Stomach (tissue), 9 donors: ENCODE measurements around the gene ANO7. TPM values are rescaled to one million over a fixed set of nuclear protein-coding genes. Genes with fewer than 3 reads are reported as not detected.

ENCODE experiments used
- DNase-seq, 2 donors: peaks; one replicate each; pipeline versions ENCODE4 v3.0.0 to v3.0.0-alpha.2; 2013 to 2019
- H3K27ac ChIP-seq, 5 donors: fragments of 200-600 bp in 4 of 5; sonication (generic) in 4 of 5; one replicate each; pipeline ENCODE4 v1.5.1; 2013 to 2019; ENCODE audit warnings: mild to moderate bottlenecking in 1 of 5, moderate library complexity in 1 of 5
- H3K27me3 ChIP-seq, 3 donors: fragments of 200-600 bp; sonication (generic); one replicate each; pipeline ENCODE4 v1.5.1; 2017 to 2019; ENCODE audit warnings: mixed run types in 1 of 3
- H3K36me3 ChIP-seq, 4 donors: fragments of 200-600 bp; sonication (generic); 1 replicate in 3 of 4; 2 replicates in 1 of 4; pipeline ENCODE4 v1.5.1; 2016 to 2019
- H3K4me1 ChIP-seq, 4 donors: fragments of 200-600 bp; sonication (generic); one replicate each; pipeline ENCODE4 v1.5.1; 2016 to 2019
- H3K4me3 ChIP-seq, 4 donors: fragments of 200-600 bp; sonication (generic) in 3 of 4; one replicate each; pipeline ENCODE4 v1.5.1; 2016 to 2019; ENCODE audit warnings: mild to moderate bottlenecking in 1 of 4
- H3K9me3 ChIP-seq, 4 donors: fragments of 200-600 bp; sonication (generic); one replicate each; pipeline ENCODE4 v1.5.1; 2016 to 2019
- EP300 ChIP-seq: sonication (generic); formaldehyde crosslinking; IDR thresholded peaks from one replicate; pipeline ENCODE4 v1.6.1; 2017; ENCODE audit warnings: antibody characterized with exemption
- POLR2A ChIP-seq, 4 donors: fragments of 450-650 bp; IDR thresholded peaks; one replicate each; pipeline ENCODE4 v1.6.1; 2016; ENCODE audit warnings: antibody characterized with exemption in 4 of 4, control low read depth in 2 of 4, mild to moderate bottlenecking in 1 of 4, moderate library complexity in 1 of 4
- POLR2AphosphoS5 ChIP-seq, 3 donors: sonication (generic); formaldehyde crosslinking; IDR thresholded peaks; one replicate each; pipeline ENCODE4 v1.6.1; 2016; ENCODE audit warnings: antibody characterized with exemption in 3 of 3
- WGBS, 5 donors: extraction: QIAGEN DNeasy Blood & Tissue Kit in 3 of 5; methylation state at CpG; one replicate each; pipeline versions ENCODE4 v1.1.5 to v1.1.7; 2013 to 2018; 5-methylcytosine and 5-hydroxymethylcytosine counted together
- intact Hi-C: fragments of 100-400 bp; cut with DNase I; formaldehyde crosslinking; loops from one replicate; pipeline ENCODE4 v1.15.1; 2023; ENCODE audit warnings: low total_unique reads
- polyA plus RNA-seq, 3 donors: library from polyadenylated mRNA; stranded (reverse); fragments of 200-250 nt; gene quantifications; one replicate each; pipeline ENCODE4 v1.2.3, GENCODE V29; 2013
- total RNA-seq, 5 donors: library from RNA; depleted of rRNA; stranded (reverse); fragments of >200 nt; gene quantifications; one replicate each; pipeline versions ENCODE4 v1.1.0 to v1.2.3, GENCODE V29; 2014 to 2016
- TF ChIP-seq, protein P1 (sequence below), 7 experiments: fragments of 450-650 bp in 4 of 7; fragments of 200-600 bp in 3 of 7; sonication (generic) in 3 of 7; IDR thresholded peaks; one replicate each; pipeline ENCODE4 v1.5.1; 2016 to 2019; ENCODE audit warnings: antibody characterized with exemption in 7 of 7, control low read depth in 2 of 7, mild to moderate bottlenecking in 1 of 7
- donor health status: healthy with polysubstance abuse.
- donor health status: Bipolar disorder and iron deficiency.
- donor health status: healthy.

ANO7 gene
- total and polyA plus RNA-seq, 8 donors, result 0.48 to 138 (median 5.6) TPM

DNA sequence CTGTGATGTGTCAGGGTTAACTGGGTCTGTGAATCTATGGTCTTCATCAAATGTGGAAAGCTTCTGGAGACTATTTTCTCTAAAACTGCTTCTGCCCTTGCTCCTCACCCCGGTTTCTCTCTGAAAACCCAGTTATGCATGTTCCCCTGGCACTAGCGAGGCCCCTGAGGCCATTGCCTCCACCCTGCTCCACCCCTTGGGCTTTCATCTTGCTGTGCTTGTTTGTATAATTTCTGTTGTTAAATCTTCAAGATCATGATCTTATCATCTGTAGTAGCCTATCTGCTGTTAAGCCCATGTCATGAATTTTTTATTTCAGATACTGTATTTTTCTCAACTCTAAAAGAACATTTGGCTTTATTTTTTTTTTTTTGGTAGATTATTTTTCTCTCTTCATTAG is 14.9 kb upstream of the ANO7 start:
- Histone ChIP-seq H3K4me3 (no peak overlapping the region), H3K4me1 (no peaks in the 10 kb centered on the region), H3K9me3 (peaks cover 0 to 12% (median 7%) of the 10 kb centered on the region in 4 donors), H3K36me3 (peaks cover 23 to 97% (median 89%) of the 10 kb centered on the region in 4 donors), H3K27ac (no peak overlapping the region), H3K27me3 (no peaks in the 10 kb centered on the region)
- WGBS, 5 donors, result 88 to 93% (median 91%) methylated on average over 2 of the region's 2 CpGs
- no peak for DNase-seq
- intact Hi-C loops, result no loop called here
- TF ChIP-seq POLR2AphosphoS5 (IDR thresholded peaks at IDR 0.05) (no peak), EP300 (no peak), POLR2A (IDR thresholded peaks at IDR 0.05) (no peak)
- TF ChIP-seq, protein P1, sequence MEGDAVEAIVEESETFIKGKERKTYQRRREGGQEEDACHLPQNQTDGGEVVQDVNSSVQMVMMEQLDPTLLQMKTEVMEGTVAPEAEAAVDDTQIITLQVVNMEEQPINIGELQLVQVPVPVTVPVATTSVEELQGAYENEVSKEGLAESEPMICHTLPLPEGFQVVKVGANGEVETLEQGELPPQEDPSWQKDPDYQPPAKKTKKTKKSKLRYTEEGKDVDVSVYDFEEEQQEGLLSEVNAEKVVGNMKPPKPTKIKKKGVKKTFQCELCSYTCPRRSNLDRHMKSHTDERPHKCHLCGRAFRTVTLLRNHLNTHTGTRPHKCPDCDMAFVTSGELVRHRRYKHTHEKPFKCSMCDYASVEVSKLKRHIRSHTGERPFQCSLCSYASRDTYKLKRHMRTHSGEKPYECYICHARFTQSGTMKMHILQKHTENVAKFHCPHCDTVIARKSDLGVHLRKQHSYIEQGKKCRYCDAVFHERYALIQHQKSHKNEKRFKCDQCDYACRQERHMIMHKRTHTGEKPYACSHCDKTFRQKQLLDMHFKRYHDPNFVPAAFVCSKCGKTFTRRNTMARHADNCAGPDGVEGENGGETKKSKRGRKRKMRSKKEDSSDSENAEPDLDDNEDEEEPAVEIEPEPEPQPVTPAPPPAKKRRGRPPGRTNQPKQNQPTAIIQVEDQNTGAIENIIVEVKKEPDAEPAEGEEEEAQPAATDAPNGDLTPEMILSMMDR (IDR thresholded peaks at IDR 0.05), result no peak

DNA sequence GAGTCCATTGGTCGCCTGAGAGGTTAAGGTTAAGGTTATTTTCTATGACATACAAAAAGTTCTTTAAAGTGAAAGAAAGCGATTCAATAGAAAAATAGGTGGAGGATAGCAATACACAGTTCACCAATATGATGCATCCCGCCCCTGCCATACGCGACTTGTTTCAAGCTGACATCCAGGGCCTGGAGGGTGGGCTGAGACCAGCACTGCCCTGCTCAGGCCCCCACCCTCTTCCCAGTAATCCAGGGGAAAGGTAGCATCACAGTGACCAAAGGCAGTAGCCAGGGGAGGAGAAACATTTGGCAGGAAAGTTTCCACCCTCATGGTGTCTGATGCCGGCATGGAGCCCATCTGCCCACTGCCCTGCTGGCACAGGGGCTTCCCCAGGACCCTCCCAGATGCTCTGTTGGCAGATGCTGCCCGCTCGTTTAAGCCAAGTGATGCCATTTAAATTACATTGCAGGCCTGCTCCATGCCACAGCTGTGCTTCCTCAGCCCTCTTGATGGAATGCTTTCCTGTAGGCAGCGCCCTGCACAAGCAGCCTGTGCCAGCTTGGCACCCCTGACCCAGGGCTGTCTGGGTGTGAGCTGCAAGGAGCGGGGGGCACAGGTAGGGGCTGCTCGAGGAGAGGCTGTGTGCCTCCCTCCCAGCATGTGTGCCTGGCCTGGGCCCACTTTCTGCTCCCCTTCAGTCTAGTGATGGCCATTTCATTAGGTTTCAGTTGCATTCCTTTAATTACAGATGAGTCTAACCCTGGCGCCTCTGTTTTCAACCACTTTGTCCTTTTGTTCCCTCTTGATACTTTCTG is 10.7 kb upstream of the ANO7 start:
- TF ChIP-seq EP300, result no peak
- DNase-seq, result no peak
- Histone ChIP-seq H3K27ac (no peak overlapping the region), H3K36me3 (peaks cover 4 to 95% (median 86%) of the 10 kb centered on the region in 4 donors), H3K27me3 (no peaks in the 10 kb centered on the region), H3K9me3 (no peaks in the 10 kb centered on the region), H3K4me3 (no peak overlapping the region), H3K4me1 (no peaks in the 10 kb centered on the region)
- intact Hi-C loops, result no loop called here
- WGBS, 5 donors, result 95 to 98% (median 96%) methylated on average over 8 to 12 of the region's 12 CpGs

DNA sequence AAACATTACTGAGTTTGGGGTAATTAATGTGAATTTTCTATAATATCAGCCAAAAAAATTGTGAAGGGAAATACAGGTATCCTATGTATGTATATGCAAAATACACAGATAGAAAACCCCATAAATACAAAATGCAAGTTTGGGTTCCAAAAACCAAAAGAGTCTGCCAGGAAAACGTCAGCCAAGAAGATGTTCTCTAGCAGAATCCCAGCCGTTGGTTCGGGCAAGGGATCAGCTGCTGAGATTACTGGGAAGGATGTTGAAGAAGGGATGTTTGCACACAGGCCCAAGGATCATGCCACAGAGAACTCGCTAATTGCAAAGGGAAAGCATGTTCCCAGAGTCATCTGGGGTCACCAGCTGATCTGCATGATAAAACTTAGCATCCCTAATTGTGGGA is 9.5 kb upstream of the ANO7 start:
- H3K27ac ChIP-seq, result no peak overlapping the region
- H3K27me3 ChIP-seq, result no peaks in the 10 kb centered on the region
- TF ChIP-seq, protein P1 (IDR thresholded peaks at IDR 0.05), result no peak
- TF ChIP-seq EP300 (no peak), POLR2AphosphoS5 (IDR thresholded peaks at IDR 0.05) (no peak), POLR2A (IDR thresholded peaks at IDR 0.05) (no peak)
- H3K36me3 ChIP-seq, result peaks cover 10 to 97% (median 92%) of the 10 kb centered on the region in 4 donors
- intact Hi-C loops, result no loop called here
- DNase-seq, result peak in 1 of 2 donors; percentile 35
- no peak overlapping the region for H3K4me3 ChIP-seq
- WGBS, 5 donors, result 62 to 82% (median 76%) methylated on average over 4 of the region's 4 CpGs
- no peaks in the 10 kb centered on the region for H3K4me1 ChIP-seq
- no peaks in the 10 kb centered on the region for H3K9me3 ChIP-seq

DNA sequence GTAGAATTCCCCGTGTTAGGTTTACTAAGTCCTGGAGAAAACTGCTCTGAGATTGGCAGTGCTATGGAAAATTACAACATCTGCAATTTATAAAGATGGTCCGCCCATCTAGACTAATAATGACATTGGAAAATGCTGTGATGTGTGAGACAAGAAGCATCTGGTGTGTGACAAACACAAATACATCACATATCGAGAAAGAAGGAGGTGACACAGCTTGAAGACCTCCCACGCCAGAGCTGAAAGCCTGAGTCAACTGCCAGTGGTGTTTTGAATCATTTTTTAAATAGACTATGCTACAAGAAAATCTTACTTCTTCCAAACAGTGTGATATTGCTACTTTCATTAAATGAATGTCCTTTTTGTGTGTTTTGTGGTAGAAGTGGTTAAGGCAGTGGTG is 8.6 kb upstream of the ANO7 start:
- no peak for DNase-seq
- no peak overlapping the region for H3K27ac ChIP-seq
- intact Hi-C loops, result no loop called here
- H3K4me1 ChIP-seq, result no peaks in the 10 kb centered on the region
- no peak overlapping the region for H3K4me3 ChIP-seq
- H3K36me3 ChIP-seq, result peaks cover 10 to 94% (median 83%) of the 10 kb centered on the region in 4 donors
- 71 to 86% (median 79%) methylated on average over 4 of the region's 4 CpGs for WGBS, 5 donors
- H3K9me3 ChIP-seq, result no peaks in the 10 kb centered on the region
- no peaks in the 10 kb centered on the region for H3K27me3 ChIP-seq
- no peak for TF ChIP-seq POLR2AphosphoS5 (IDR thresholded peaks at IDR 0.05)
- no peak for TF ChIP-seq POLR2A (IDR thresholded peaks at IDR 0.05)
- TF ChIP-seq EP300, result no peak

DNA sequence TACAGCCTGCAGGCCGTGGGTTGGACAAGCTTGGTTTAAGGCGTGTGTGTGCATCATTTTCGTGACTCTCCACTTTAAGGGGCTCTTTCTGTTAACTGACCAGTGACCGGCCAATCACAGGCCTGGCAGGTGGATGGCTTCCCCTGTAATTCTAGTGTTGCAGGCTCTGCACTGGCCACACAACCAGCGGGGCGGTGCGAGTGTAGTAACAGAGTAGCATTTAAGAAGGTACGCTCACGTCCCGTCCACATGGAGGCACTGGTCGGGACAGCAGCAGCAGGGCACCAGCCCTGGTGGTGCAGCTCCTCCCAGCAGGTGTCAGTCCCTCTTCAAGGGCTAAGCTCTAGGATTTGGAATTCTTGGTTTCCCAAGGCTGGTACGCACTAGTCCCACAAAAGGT is 8.0 kb upstream of the ANO7 start:
- Histone ChIP-seq H3K9me3 (no peaks in the 10 kb centered on the region), H3K27ac (no peak overlapping the region), H3K27me3 (no peaks in the 10 kb centered on the region), H3K4me1 (no peaks in the 10 kb centered on the region), H3K36me3 (peaks cover 10 to 88% (median 77%) of the 10 kb centered on the region in 4 donors), H3K4me3 (no peak overlapping the region)
- no peak for TF ChIP-seq POLR2A (IDR thresholded peaks at IDR 0.05)
- TF ChIP-seq EP300, result no peak
- TF ChIP-seq, protein P1 (IDR thresholded peaks at IDR 0.05), result no peak
- no peak for TF ChIP-seq POLR2AphosphoS5 (IDR thresholded peaks at IDR 0.05)
- DNase-seq, result no peak
- 89 to 96% (median 90%) methylated on average over 12 of the region's 12 CpGs for WGBS, 5 donors
- intact Hi-C loops, result no loop called here
